CD4-positive, alpha-beta T cell (primary cell): ENCODE data around the gene LTN1. TPM values are rescaled to one million over a fixed set of nuclear protein-coding genes. Genes with fewer than 3 reads are reported as not detected.

Experiments
- ATAC-seq: fragments of 200-7000 bp; cut with Tn5 transposase; one replicate; pipeline ENCODE4 v1.10.0; 2022; ENCODE audit warnings: mild to moderate bottlenecking; ENCODE audit not compliant: poor library complexity
- CTCF ChIA-PET: fragments of 350-600 bp; sonication (Branson Sonifier 250); formaldehyde crosslinking; loops from one replicate; lab custom pipeline; 2021; ENCODE audit warnings: antibody characterized with exemption, inconsistent platforms; lab: Charles Lee
- POLR2A ChIA-PET: fragments of 350-600 bp; sonication (Branson Sonifier 250); formaldehyde crosslinking; loops from one replicate; lab custom pipeline; 2021; ENCODE audit warnings: antibody characterized with exemption, inconsistent platforms; lab: Charles Lee
- DNase-seq, 14 experiments: peaks; one replicate each; pipeline ENCODE4 v3.0.0-alpha.2; 2013 to 2020; ENCODE audit warnings: mixed read lengths in 2 of 14
- H3K27ac ChIP-seq, 2 donors: one replicate each; pipeline versions ENCODE4 v1.5.1 to v1.7.0; 2013; ENCODE audit warnings: low read length in 2 of 2, low read depth in 1 of 2, mild to moderate bottlenecking in 1 of 2
- H3K27me3 ChIP-seq, 2 experiments: 1 replicate in 1 of 2; 2 replicates in 1 of 2; pipeline versions ENCODE4 v1.6.1 to v1.7.0; 2013; ENCODE audit warnings: low read length in 2 of 2, control low read depth in 1 of 2, mild to moderate bottlenecking in 1 of 2, moderate library complexity in 1 of 2; ENCODE audit not compliant: insufficient read depth in 2 of 2, control insufficient read depth in 1 of 2
- H3K36me3 ChIP-seq: one replicate; pipeline ENCODE4 v1.6.1; 2013; ENCODE audit warnings: low read length, control low read depth; ENCODE audit not compliant: insufficient read depth
- H3K4me1 ChIP-seq: one replicate; pipeline ENCODE4 v1.6.1; 2013; ENCODE audit warnings: low read length, control low read depth; ENCODE audit not compliant: insufficient read depth
- H3K4me3 ChIP-seq: one replicate; pipeline ENCODE4 v1.5.1; 2013; ENCODE audit warnings: mild to moderate bottlenecking, low read length, moderate library complexity
- H3K9me3 ChIP-seq, 2 experiments: 1 replicate in 1 of 2; 2 replicates in 1 of 2; pipeline versions ENCODE4 v1.6.1 to v1.7.0; 2013; ENCODE audit warnings: low read length in 2 of 2, mild to moderate bottlenecking in 2 of 2, control low read depth in 1 of 2, moderate library complexity in 1 of 2; ENCODE audit not compliant: control insufficient read depth in 1 of 2, insufficient read depth in 1 of 2
- H3K27ac Mint-ChIP-seq: one replicate; pipeline ENCODE4 v1.8.0; 2020; ENCODE audit warnings: mixed read lengths
- H3K27me3 Mint-ChIP-seq: one replicate; pipeline ENCODE4 v1.8.0; 2021; ENCODE audit warnings: mixed read lengths
- H3K36me3 Mint-ChIP-seq: one replicate; pipeline ENCODE4 v1.8.0; 2021; ENCODE audit warnings: low read depth, mixed read lengths
- H3K4me1 Mint-ChIP-seq: one replicate; pipeline ENCODE4 v1.8.0; 2021; ENCODE audit warnings: low read depth, mixed read lengths
- H3K4me3 Mint-ChIP-seq: one replicate; pipeline ENCODE4 v1.8.0; 2020; ENCODE audit warnings: mild to moderate bottlenecking, mixed read lengths
- H3K9me3 Mint-ChIP-seq: one replicate; pipeline ENCODE4 v1.8.0; 2020; ENCODE audit warnings: mixed read lengths
- CTCF ChIP-seq: fragments of 200-600 bp; IDR thresholded peaks from one replicate; pipeline ENCODE4 v1.8.0; 2022; ENCODE audit warnings: antibody characterized with exemption, mild to moderate bottlenecking
- intact Hi-C, 2 experiments: fragments of 100-400 bp; cut with DNase I in 1 of 2; cut with micrococcal nuclease in 1 of 2; formaldehyde crosslinking; loops; one replicate each; pipeline versions ENCODE4 v1.15.1 to v1.9.0; 2023 to 2025; cut with DNase I, micrococcal nuclease
- total RNA-seq, 174 experiments: library from RNA in 2 of 174; stranded (reverse) in 2 of 174; gene quantifications; one replicate each; pipeline ENCODE4 v1.2.3 and lab custom pipeline; 2021 to 2026

Gene LTN1
- total RNA-seq, 2 experiments from 2014 or later, result 23.6 to 24.3 TPM

- H3K4me1 Mint-ChIP-seq, result peaks cover 3% of the 10 kb centered on the region
- intact Hi-C loops, result no loop called here
- CTCF ChIA-PET, result no interaction called here
These were observed 28.8 kb downstream of the LTN1 start for GRCh38 chr21:28963831-28964230.

GRCh38 chr21:28962465-28962864 is 30.2 kb downstream of the LTN1 start:
- H3K27ac ChIP-seq, result no peak overlapping the region
- Mint-ChIP-seq H3K27ac (no peak overlapping the region), H3K27me3 (no peaks in the 10 kb centered on the region), H3K9me3 (no peaks in the 10 kb centered on the region), H3K4me3 (no peak overlapping the region), H3K36me3 (peaks cover 95% of the 10 kb centered on the region), H3K4me1 (peaks cover 3% of the 10 kb centered on the region)
- H3K36me3 ChIP-seq, result peaks cover 74% of the 10 kb centered on the region
- H3K4me1 ChIP-seq, result no peaks in the 10 kb centered on the region
- no peak overlapping the region for H3K4me3 ChIP-seq
- intact Hi-C loops, result no loop called here
- H3K9me3 ChIP-seq, result no peaks in the 10 kb centered on the region
- H3K27me3 ChIP-seq, result no peaks in the 10 kb centered on the region
- ATAC-seq (no peak), DNase-seq (no peak)
- TF ChIP-seq CTCF, result no peak
- CTCF ChIA-PET, result no interaction called here
- POLR2A ChIA-PET, result no interaction called here

More at GRCh38 chr21:28963831-28964230, 28.8 kb downstream of the LTN1 start:
- no peak for DNase-seq
- POLR2A ChIA-PET, result no interaction called here
- no peak overlapping the region for H3K4me3 ChIP-seq
- H3K9me3 Mint-ChIP-seq, result no peaks in the 10 kb centered on the region
- H3K27ac ChIP-seq, result no peak overlapping the region
- TF ChIP-seq CTCF, result no peak
- H3K4me1 ChIP-seq, result no peaks in the 10 kb centered on the region
- ATAC-seq, result no peak
- peaks cover 76% of the 10 kb centered on the region for H3K36me3 ChIP-seq
- H3K36me3 Mint-ChIP-seq, result peaks cover 92% of the 10 kb centered on the region
- H3K4me3 Mint-ChIP-seq, result no peak overlapping the region
- H3K9me3 ChIP-seq, result no peaks in the 10 kb centered on the region
- no peaks in the 10 kb centered on the region for H3K27me3 ChIP-seq
- H3K27ac Mint-ChIP-seq, result no peak overlapping the region
- no peaks in the 10 kb centered on the region for H3K27me3 Mint-ChIP-seq

- POLR2A ChIA-PET, result no interaction called here
- H3K9me3 Mint-ChIP-seq, result no peaks in the 10 kb centered on the region
- Histone ChIP-seq H3K36me3 (peaks cover 68% of the 10 kb centered on the region), H3K4me1 (no peaks in the 10 kb centered on the region), H3K27ac (no peak overlapping the region), H3K4me3 (no peak overlapping the region), H3K27me3 (no peaks in the 10 kb centered on the region), H3K9me3 (no peaks in the 10 kb centered on the region)
- no peak for TF ChIP-seq CTCF
- ATAC-seq, result no peak
- CTCF ChIA-PET, result no interaction called here
- H3K4me1 Mint-ChIP-seq, result peaks cover 7% of the 10 kb centered on the region
- no peak overlapping the region for H3K4me3 Mint-ChIP-seq
- intact Hi-C loops, result no loop called here
- no peaks in the 10 kb centered on the region for H3K27me3 Mint-ChIP-seq
- peaks cover 95% of the 10 kb centered on the region for H3K36me3 Mint-ChIP-seq
- H3K27ac Mint-ChIP-seq, result no peak overlapping the region
- no peak for DNase-seq
These were observed 30.8 kb downstream of the LTN1 start for GRCh38 chr21:28961927-28962326.
